ENCODE measurements around the gene RADIL. TPM values are rescaled to one million over a fixed set of nuclear protein-coding genes. Genes with fewer than 3 reads are reported as not detected.

The RADIL gene
- total RNA-seq, 2 experiments from 2014 or later, result 0.50 to 0.82 TPM

DNA sequence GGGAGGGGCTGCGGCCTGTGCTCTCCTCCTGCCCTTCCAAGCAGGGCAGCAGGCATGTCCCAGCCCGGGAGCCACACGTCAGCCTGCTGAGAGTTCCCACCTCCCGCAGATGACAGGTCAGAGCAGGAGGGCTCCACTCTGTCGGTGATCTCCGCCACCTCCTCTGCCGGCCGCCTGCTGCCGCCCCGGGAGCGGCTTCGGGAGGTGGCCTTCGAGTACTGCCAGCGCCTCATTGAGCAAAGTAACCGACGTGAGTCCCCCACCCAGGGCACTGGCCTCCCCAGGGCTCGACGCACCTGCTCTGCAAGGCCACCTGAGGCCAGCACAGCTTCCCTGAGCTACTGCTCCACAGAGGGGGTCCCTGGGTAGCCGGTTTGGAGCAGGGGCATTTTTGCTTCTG is 98.7 kb downstream of the RADIL start:
- Mint-ChIP-seq H3K4me1 (ENCODE audit: low read depth) (no peaks in the 10 kb centered on the region), H3K36me3 (ENCODE audit: low read depth) (peaks cover 14% of the 10 kb centered on the region), H3K27ac (no peak overlapping the region), H3K4me3 (no peak overlapping the region), H3K27me3 (ENCODE audit: low read depth) (no peaks in the 10 kb centered on the region), H3K9me3 (ENCODE audit: insufficient read depth) (no peaks in the 10 kb centered on the region)
- POLR2A ChIA-PET, result interaction anchor here (1.2 kb wide), 1 partner anchor 9 kb away, joined by 5 read pairs; the partner anchor contains the start of gene AP5Z1
- no peak for DNase-seq
- CTCF ChIA-PET, result interaction anchor here (0.6 kb wide), 1 partner anchor 271 kb away, joined by 3 read pairs; no protein-coding TSS in a partner anchor
- no peak for ATAC-seq

DNA sequence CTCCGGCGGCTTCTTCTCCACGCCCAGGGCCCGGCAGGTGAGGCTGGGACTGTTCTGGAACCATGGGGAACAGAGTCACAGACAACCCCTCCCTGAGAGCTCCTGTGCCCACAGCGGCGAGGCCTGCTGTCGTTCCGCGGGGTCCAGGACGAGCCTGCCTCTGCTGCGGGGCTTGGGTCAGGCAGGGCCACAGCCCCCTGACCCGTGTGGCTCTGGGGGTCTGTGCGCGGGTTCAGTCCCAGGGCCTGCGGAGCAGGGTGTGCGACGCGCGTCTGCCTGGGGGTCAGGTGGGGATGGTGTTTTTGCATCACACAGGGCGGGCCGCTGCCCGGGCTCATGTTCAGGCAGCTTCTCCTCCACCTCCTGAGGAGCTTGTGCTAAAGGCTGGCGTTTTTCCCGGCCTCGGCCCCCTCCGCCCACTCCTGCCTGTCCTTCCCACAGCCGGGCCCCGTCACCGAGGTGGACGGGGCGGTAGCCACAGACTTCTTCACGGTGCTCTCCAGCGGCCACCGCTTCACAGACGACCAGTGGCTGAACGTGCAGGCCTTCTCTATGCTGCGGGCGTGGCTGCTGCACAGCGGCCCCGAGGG is 99.7 kb downstream of the RADIL start:
- H3K36me3 Mint-ChIP-seq (ENCODE audit: low read depth), result peaks cover 14% of the 10 kb centered on the region
- no peak overlapping the region for H3K27ac Mint-ChIP-seq
- CTCF ChIA-PET, result no interaction called here
- ATAC-seq (no peak), DNase-seq (no peak)
- H3K27me3 Mint-ChIP-seq (ENCODE audit: low read depth), result no peaks in the 10 kb centered on the region
- no peaks in the 10 kb centered on the region for H3K9me3 Mint-ChIP-seq (ENCODE audit: insufficient read depth)
- POLR2A ChIA-PET, result no interaction called here
- no peak overlapping the region for H3K4me3 Mint-ChIP-seq
- no peaks in the 10 kb centered on the region for H3K4me1 Mint-ChIP-seq (ENCODE audit: low read depth)

DNA sequence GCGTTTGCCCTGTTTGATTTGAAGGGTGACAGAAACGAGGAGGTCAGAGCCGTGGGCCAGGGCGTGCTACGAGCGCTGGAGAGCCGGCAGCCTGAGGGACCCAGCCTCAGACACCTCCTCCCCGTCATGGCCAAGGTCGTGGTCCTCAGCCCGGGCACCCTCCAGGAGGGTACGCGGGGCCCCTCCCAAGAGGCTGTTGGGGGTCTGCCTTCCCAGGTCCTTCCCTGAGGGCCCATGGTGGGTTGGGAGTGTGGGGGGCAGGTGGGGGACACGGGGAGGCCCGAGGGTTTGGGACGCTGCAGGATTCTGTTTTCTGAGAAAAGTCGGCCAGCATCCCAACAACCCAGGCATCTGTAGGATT is 100.2 kb downstream of the RADIL start:
- ATAC-seq, result no peak
- no peak overlapping the region for H3K27ac Mint-ChIP-seq
- DNase-seq, result no peak
- no peaks in the 10 kb centered on the region for H3K27me3 Mint-ChIP-seq (ENCODE audit: low read depth)
- ChIA-PET POLR2A (no interaction called here), CTCF (no interaction called here)
- no peak overlapping the region for H3K4me3 Mint-ChIP-seq
- no peaks in the 10 kb centered on the region for H3K9me3 Mint-ChIP-seq (ENCODE audit: insufficient read depth)
- peaks cover 15% of the 10 kb centered on the region for H3K36me3 Mint-ChIP-seq (ENCODE audit: low read depth)
- H3K4me1 Mint-ChIP-seq (ENCODE audit: low read depth), result peaks cover 2% of the 10 kb centered on the region

- Mint-ChIP-seq H3K36me3 (ENCODE audit: low read depth) (peaks cover 18% of the 10 kb centered on the region), H3K9me3 (ENCODE audit: insufficient read depth) (no peaks in the 10 kb centered on the region), H3K27ac (no peak overlapping the region), H3K27me3 (ENCODE audit: low read depth) (no peaks in the 10 kb centered on the region), H3K4me3 (no peak overlapping the region), H3K4me1 (ENCODE audit: low read depth) (peaks cover 8% of the 10 kb centered on the region)
- CTCF ChIA-PET, result no interaction called here
- POLR2A ChIA-PET, result no interaction called here
- no peak for ATAC-seq
- no peak for DNase-seq
Observed at GRCh38 chr7:4782333-4783291, 100.9 kb downstream of the RADIL start.

DNA sequence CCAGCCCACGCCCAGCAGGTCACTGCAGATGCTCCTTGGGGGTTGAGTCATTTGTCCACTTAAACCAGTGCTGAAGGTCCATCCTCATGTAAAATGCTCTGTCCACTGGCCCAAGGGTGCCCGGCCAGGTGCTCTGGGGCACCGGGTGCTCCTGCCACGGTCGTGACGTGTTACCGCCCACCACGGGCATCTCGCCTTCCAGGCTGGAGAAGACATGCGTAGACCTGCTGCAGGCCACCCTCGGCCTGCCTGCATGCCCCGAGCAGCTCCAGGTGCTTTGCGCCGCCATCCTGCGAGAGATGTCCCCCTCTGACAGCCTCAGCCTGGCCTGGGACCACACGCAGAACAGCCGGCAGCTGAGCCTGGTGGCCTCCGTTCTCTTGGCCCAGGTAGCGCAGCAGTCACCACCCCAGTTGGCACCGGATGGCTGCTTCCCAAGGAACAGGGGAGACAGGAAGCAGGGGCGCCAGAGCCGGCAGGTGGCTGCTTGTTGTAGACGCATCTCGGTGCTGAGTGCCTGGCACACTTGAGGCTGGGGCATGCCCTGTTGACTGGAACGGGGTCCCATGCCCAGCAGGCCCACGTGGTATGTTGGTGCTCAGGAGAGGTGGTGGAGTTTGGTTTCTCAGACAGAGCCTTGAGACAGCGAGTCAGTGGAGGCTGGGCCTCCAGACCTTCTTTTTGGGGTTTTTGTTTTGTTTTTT is 102.0 kb downstream of the RADIL start:
- CTCF ChIA-PET, result no interaction called here
- Mint-ChIP-seq H3K27ac (no peak overlapping the region), H3K36me3 (ENCODE audit: low read depth) (peaks cover 23% of the 10 kb centered on the region), H3K27me3 (ENCODE audit: low read depth) (no peaks in the 10 kb centered on the region), H3K9me3 (ENCODE audit: insufficient read depth) (no peaks in the 10 kb centered on the region), H3K4me1 (ENCODE audit: low read depth) (peaks cover 15% of the 10 kb centered on the region), H3K4me3 (no peak overlapping the region)
- DNase-seq (no peak), ATAC-seq (no peak)
- POLR2A ChIA-PET, result no interaction called here

- CTCF ChIA-PET, result interaction anchor here (0.6 kb wide), 1 partner anchor 431 kb away, joined by 3 read pairs; no protein-coding TSS in a partner anchor
- Mint-ChIP-seq H3K27ac (no peak overlapping the region), H3K4me1 (ENCODE audit: low read depth) (peaks cover 29% of the 10 kb centered on the region), H3K27me3 (ENCODE audit: low read depth) (no peaks in the 10 kb centered on the region), H3K36me3 (ENCODE audit: low read depth) (peaks cover 30% of the 10 kb centered on the region), H3K4me3 (no peak overlapping the region), H3K9me3 (ENCODE audit: insufficient read depth) (no peaks in the 10 kb centered on the region)
- POLR2A ChIA-PET, result no interaction called here
- DNase-seq (no peak), ATAC-seq (no peak)
Observed at GRCh38 chr7:4779118-4779517, 104.4 kb downstream of the RADIL start.

DNA sequence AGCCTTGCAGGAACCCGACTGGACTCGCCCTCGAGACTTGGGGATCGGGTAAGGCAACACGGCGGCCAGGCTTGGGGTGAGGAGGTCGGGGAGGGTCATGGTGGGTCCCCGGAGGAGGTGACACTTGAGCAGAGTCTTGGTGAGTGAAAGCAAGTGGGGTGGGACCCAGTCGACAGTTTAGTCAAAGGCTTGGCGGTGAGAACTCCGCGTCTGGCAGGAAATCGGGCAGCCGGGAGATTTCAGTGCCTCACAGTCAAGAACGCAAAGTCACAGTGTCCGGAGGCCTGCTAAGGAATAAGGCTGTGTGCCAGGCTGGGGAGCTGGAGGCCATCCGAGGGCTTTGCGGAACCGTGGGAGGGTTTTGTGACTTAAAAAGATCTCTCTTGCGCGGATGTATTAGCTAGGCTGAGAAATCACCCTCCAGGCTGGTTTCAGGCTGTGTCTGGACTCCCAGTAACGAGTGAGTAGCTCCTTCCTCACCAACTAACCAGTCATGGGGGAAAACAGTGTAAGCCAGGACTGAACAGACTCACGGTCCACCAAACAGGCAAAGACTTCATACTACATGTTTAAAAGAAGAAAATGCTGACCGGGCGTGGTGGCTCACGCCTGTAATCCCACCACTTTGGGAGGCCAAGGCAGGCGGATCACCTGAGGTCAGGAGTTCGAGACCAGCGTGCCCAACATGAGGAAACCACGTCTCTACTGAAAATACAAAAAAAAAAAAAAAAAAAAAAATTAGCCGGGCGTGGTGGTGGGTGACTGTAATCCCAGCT is 107.5 kb downstream of the RADIL start:
- ChIA-PET POLR2A (interaction anchor here (0.6 to 3.2 kb wide), 17 partner anchors 9 to 1911 kb away, joined by 3 to 33 read pairs (median 6); partner anchors contain the start of gene FOXK1), CTCF (interaction anchor here (0.7 to 2.5 kb wide), 6 partner anchors 16 to 198 kb away, joined by 3 to 10 read pairs (median 5); no protein-coding TSS in a partner anchor)
- DNase-seq (peak; percentile 70), ATAC-seq (peak; percentile 40)
- no peaks in the 10 kb centered on the region for H3K9me3 Mint-ChIP-seq (ENCODE audit: insufficient read depth)
- no peaks in the 10 kb centered on the region for H3K27me3 Mint-ChIP-seq (ENCODE audit: low read depth)
- peaks cover 37% of the 10 kb centered on the region for H3K4me1 Mint-ChIP-seq (ENCODE audit: low read depth)
- H3K4me3 Mint-ChIP-seq, result peak overlapping the region; percentile 99
- peak overlapping the region; percentile 99 for H3K27ac Mint-ChIP-seq
- H3K36me3 Mint-ChIP-seq (ENCODE audit: low read depth), result peaks cover 21% of the 10 kb centered on the region

DNA sequence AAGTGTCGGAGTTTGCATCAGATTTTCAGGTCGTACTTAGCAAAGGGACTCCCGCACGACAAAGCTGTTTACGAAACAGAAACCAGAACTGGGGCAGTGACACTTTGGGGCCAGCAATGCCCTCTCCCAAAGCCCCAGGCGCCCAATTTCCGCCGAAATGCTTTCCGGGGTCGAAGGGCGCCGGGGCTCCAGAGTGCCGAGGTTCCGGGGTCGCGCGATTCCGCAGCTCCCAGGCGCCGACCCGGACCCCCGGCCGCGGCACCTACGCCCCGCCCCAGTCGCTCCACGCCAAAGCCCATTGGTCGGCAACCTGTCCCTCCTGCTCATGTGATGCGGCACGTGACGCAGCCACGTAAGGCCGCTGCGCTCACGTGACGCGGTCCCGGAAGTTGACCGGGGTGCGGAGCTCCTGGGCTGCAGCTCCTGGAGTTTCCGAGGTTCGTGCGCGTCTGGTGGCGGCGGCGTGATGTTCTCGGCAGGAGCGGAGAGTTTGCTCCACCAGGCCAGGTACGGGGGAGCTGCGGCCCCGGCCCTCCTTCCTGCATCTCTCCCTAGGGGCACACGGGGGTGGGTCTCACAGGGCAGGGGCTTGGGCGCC is 108.2 kb downstream of the RADIL start, which contains the start of gene AP5Z1:
AP5Z1 (plus strand) TSS at position 374 of the 598 bp plus-strand sequence; CDS start at position 467, 93 bp downstream.
- DNase-seq (peak; percentile 97), ATAC-seq (peak; percentile 93)
- Mint-ChIP-seq H3K36me3 (ENCODE audit: low read depth) (peaks cover 17% of the 10 kb centered on the region), H3K4me3 (peak within 1 kb of the TSS; percentile 99), H3K27me3 (ENCODE audit: low read depth) (no peaks in the 10 kb centered on the region), H3K27ac (peak within 1 kb of the TSS; percentile 99), H3K9me3 (ENCODE audit: insufficient read depth) (no peaks in the 10 kb centered on the region), H3K4me1 (ENCODE audit: low read depth) (peaks cover 37% of the 10 kb centered on the region)
- POLR2A ChIA-PET, result interaction anchor here (0.6 to 3.2 kb wide), 25 partner anchors 10 to 1994 kb away, joined by 3 to 33 read pairs (median 5); partner anchors contain the start of gene FOXK1
- CTCF ChIA-PET, result interaction anchor here (0.7 to 2.5 kb wide), 8 partner anchors 17 to 198 kb away, joined by 3 to 10 read pairs (median 4); no protein-coding TSS in a partner anchor

DNA sequence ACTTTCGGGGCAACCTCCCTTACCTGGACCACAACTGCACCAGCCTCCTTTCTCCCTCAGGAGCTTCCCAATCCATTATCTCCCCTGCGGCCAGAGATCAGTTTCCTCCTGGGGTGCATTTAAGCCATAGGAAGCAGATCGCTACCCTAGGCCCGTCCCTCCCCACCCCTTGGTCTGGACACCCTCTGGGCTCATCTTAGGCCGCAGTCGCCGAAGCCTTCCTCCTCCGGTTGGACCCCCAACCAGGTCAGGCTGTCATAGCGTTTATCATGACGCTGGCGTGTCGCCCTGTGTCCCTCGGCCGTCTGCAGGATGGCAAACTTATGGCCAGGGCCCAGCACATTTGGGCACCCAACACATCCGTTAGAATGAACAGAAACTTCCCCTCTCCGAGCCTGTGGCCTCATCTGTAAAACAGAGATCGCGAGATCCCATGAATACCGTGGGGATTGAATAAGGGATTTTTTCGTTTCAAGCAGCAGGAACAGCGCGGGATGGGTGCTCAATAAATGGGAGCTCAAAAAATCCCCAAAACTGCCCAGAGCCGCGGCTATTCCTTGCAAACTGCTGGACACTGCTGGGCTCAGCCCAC is 108.8 kb downstream of the RADIL start:
- peaks cover 37% of the 10 kb centered on the region for H3K4me1 Mint-ChIP-seq (ENCODE audit: low read depth)
- CTCF ChIA-PET, result interaction anchor here (0.7 to 2.5 kb wide), 7 partner anchors 17 to 199 kb away, joined by 3 to 10 read pairs (median 4); no protein-coding TSS in a partner anchor
- H3K36me3 Mint-ChIP-seq (ENCODE audit: low read depth), result peaks cover 17% of the 10 kb centered on the region
- DNase-seq (no peak), ATAC-seq (peak; percentile 28)
- peak overlapping the region; percentile 99 for H3K27ac Mint-ChIP-seq
- POLR2A ChIA-PET, result interaction anchor here (0.6 to 3.2 kb wide), 23 partner anchors 15 to 1993 kb away, joined by 3 to 33 read pairs (median 5); partner anchors contain the start of gene FOXK1
- H3K9me3 Mint-ChIP-seq (ENCODE audit: insufficient read depth), result no peaks in the 10 kb centered on the region
- H3K27me3 Mint-ChIP-seq (ENCODE audit: low read depth), result no peaks in the 10 kb centered on the region
- peak overlapping the region; percentile 99 for H3K4me3 Mint-ChIP-seq

DNA sequence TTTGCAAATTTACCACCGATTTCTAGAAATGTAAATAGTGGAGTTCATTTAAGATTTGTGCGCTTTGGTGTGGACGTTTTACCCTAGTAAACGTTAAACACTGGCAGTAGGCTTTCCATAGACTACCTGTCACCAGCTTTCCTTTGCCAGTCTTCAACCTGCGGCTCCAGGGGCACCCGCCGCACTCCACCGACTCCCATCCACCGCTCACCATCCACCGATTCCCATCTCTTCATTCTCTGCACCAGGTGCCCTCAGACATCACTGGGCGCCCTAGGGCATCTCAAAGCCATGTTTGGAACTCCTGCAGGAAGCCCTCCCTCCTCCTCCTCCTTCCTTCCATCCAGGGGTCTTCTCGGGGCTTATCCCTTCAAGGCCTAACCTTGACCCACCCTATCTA is 109.5 kb downstream of the RADIL start:
- ChIA-PET POLR2A (interaction anchor here (1.8 to 3.2 kb wide), 2 partner anchors 39 to 132 kb away, joined by 4 to 33 read pairs; no protein-coding TSS in a partner anchor), CTCF (interaction anchor here (0.7 to 2.5 kb wide), 3 partner anchors 18 to 89 kb away, joined by 3 to 10 read pairs (median 3); no protein-coding TSS in a partner anchor)
- no peaks in the 10 kb centered on the region for H3K9me3 Mint-ChIP-seq (ENCODE audit: insufficient read depth)
- H3K27me3 Mint-ChIP-seq (ENCODE audit: low read depth), result no peaks in the 10 kb centered on the region
- peaks cover 17% of the 10 kb centered on the region for H3K36me3 Mint-ChIP-seq (ENCODE audit: low read depth)
- DNase-seq (no peak), ATAC-seq (no peak)
- H3K27ac Mint-ChIP-seq, result peak overlapping the region; percentile 99
- peaks cover 37% of the 10 kb centered on the region for H3K4me1 Mint-ChIP-seq (ENCODE audit: low read depth)
- H3K4me3 Mint-ChIP-seq, result peak overlapping the region; percentile 99
